Measurements from ENCODE around the gene ZDHHC7. TPM values are rescaled to one million over a fixed set of nuclear protein-coding genes. Genes with fewer than 3 reads are reported as not detected.

Gene ZDHHC7
- total and polyA plus RNA-seq, 9 of the 15 experiments (the other 6 are each of a cell fraction or from before 2014, with no cell fraction given), result 1.7 to 49.7 (median 37.4) TPM

DNA sequence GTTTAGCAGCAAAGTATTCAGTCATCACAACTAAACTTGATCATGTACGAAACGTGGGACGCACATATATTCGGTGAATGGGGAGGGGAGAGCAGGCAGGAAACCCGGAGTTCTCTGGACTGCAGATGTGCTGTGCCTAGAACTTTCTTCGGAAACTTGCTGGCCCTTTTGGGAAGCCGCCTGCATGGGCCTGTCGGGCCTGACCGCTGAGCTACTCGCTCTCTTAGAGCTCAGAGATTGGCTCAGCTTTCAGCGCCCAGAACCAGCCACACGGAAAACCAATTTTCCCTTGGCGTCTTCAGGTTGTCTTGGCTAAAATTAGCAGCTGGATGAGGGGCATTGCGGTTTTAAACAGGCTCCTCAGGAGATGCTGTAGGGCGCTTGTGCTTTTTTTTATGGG is 38.1 kb downstream of the ZDHHC7 start:
- H3K27ac ChIP-seq (ENCODE audit: extremely low read depth, low read depth, low read length), result peak overlapping the region; percentile 68; the same call in 2 of the 3 replicates
- H3K9me3 ChIP-seq (replicated peaks; ENCODE audit: control insufficient read depth, insufficient read depth, low read depth, low read length), result no peaks in the 10 kb centered on the region
- 64% methylated on average over 15 of the region's 15 CpGs for WGBS (ENCODE audit: insufficient coverage, low coverage, missing lambda C conversion rate)
- in situ Hi-C loops (cut with MboI), result loop anchor here (5.0 kb wide), 3 partner anchors 46 to 461 kb away; no protein-coding TSS in a partner anchor
- H3K9me1 ChIP-seq (ENCODE audit: control insufficient read depth, insufficient read depth, low read length), result peaks cover 6% of the 10 kb centered on the region
- H3K27me3 ChIP-seq (ENCODE audit: control insufficient read depth in 2 of 2, insufficient read depth in 2 of 2, low read length in 2 of 2), result peaks cover 0 to 9% of the 10 kb centered on the region in 2 experiments; a peak in 1 of 5 replicates
- peak overlapping the region; percentile 54 to 89; a peak in 3 of 4 replicates for H3K9ac ChIP-seq (ENCODE audit: insufficient read depth in 1 of 2, low read depth in 2 of 2, low read length in 2 of 2)
- H2AFZ ChIP-seq (ENCODE audit: low read depth, low read length), result 0 out of 2 replicates have a peak overlapping the region, but pooled peaks have one; percentile 4
- no TSS peak for BruUV-seq (replicated peaks)
- DNase-seq (ENCODE audit: extremely low read depth in 1 of 4, low spot score in 3 of 4) (no peak), ATAC-seq (no peak; the same call in 2 of the 3 replicates), FAIRE-seq (no peak)
- intact Hi-C loops (cut with micrococcal nuclease), result loop anchor here (5.0 kb wide), 1 partner anchor 351 kb away; no protein-coding TSS in a partner anchor
- POLR2A ChIA-PET, result interaction anchor here (0.6 to 1.5 kb wide), 11 partner anchors 11 to 765 kb away, joined by 3 to 10 read pairs (median 4); partner anchors contain the start of gene KIAA0513
- no peaks in the 10 kb centered on the region for H3K79me2 ChIP-seq (ENCODE audit: control insufficient read depth, insufficient read depth, low read length)
- peaks cover 47% of the 10 kb centered on the region for H3K36me3 ChIP-seq (ENCODE audit: control insufficient read depth, insufficient read depth, low read length)
- peaks cover 13 to 36% of the 10 kb centered on the region in 2 experiments; a peak in 4 of 5 replicates for H3K4me1 ChIP-seq (replicated peaks in 1 of 2; ENCODE audit: control insufficient read depth in 2 of 2, insufficient read depth in 2 of 2, low read length in 2 of 2)
- H3K4me3 ChIP-seq, result no peak overlapping the region
- CTCF ChIA-PET (ENCODE audit: low intra/inter-chr PET ratio), result interaction anchor here (1.0 kb wide), 1 partner anchor 462 kb away, joined by 4 read pairs; no protein-coding TSS in a partner anchor
- 0 out of 2 replicates have a peak, but pooled peaks cover 4% of the 10 kb centered on the region for H4K20me1 ChIP-seq (replicated peaks; ENCODE audit: control insufficient read depth, insufficient read depth, low read length)
- TF ChIP-seq RBM22 (IDR thresholded peaks at IDR 0.05; ENCODE audit: low read depth, low read length, poor library complexity, severe bottlenecking) (peak; percentile 5), TFAM (CRISPR knock-in tag; conservative IDR thresholded peaks at IDR 0.05) (no peak), RBBP5 (IDR thresholded peaks at IDR 0.05; ENCODE audit: borderline replicate concordance, insufficient read depth, low read length, poor library complexity, severe bottlenecking) (peak; percentile 16)
- peak overlapping the region; percentile 50; the same call in 1 of the 2 replicates for H3K4me2 ChIP-seq (ENCODE audit: insufficient read depth, low read length)

Measured in K562 (cell line).